ENCODE results near the gene CERS6. TPM values are rescaled to one million over a fixed set of nuclear protein-coding genes. Genes with fewer than 3 reads are reported as not detected.

CERS6 gene
- total and polyA plus RNA-seq, 8 donors: 18.8 to 24.5 (median 22.1) TPM

GRCh38 chr2:168748461-168748860, 292.4 kb downstream of the CERS6 start:
- TF ChIP-seq, protein P1, sequence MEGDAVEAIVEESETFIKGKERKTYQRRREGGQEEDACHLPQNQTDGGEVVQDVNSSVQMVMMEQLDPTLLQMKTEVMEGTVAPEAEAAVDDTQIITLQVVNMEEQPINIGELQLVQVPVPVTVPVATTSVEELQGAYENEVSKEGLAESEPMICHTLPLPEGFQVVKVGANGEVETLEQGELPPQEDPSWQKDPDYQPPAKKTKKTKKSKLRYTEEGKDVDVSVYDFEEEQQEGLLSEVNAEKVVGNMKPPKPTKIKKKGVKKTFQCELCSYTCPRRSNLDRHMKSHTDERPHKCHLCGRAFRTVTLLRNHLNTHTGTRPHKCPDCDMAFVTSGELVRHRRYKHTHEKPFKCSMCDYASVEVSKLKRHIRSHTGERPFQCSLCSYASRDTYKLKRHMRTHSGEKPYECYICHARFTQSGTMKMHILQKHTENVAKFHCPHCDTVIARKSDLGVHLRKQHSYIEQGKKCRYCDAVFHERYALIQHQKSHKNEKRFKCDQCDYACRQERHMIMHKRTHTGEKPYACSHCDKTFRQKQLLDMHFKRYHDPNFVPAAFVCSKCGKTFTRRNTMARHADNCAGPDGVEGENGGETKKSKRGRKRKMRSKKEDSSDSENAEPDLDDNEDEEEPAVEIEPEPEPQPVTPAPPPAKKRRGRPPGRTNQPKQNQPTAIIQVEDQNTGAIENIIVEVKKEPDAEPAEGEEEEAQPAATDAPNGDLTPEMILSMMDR (IDR thresholded peaks at IDR 0.05): no peak
- H3K36me3 ChIP-seq: no peaks in the 10 kb centered on the region
- H3K4me1 ChIP-seq: no peaks in the 10 kb centered on the region
- no peak overlapping the region for H3K4me3 ChIP-seq
- no peak for ATAC-seq
- intact Hi-C loops (cut with DNase I): no loop called here
- H3K9me3 ChIP-seq: no peaks in the 10 kb centered on the region
- H3K27me3 ChIP-seq: no peaks in the 10 kb centered on the region
- DNase-seq: peak in 1 of 4 donors; percentile 41
- H3K27ac ChIP-seq: no peak overlapping the region

DNA sequence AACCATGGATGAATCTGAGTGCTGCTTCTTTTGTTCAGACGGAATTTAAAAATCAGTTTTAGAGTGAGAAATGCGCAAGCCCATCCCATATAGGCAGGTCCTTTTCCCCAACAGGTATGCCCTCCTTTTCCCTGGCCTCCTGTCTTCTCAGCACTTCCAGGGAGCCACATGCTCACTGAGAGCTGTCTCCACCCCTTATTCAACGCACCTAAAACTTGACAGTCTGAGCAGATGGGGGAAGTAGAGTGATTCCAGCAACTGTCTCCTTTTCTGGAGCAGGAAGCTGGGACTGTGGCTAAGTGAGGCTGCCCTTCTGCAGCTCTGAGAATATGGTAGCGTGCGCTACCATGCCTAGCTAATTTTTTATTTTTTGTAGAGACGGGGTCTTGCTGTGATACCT, 293.2 kb downstream of the CERS6 start:
- no peaks in the 10 kb centered on the region for H3K27me3 ChIP-seq
- DNase-seq: no peak
- TF ChIP-seq, protein P1 (IDR thresholded peaks at IDR 0.05): no peak

DNA sequence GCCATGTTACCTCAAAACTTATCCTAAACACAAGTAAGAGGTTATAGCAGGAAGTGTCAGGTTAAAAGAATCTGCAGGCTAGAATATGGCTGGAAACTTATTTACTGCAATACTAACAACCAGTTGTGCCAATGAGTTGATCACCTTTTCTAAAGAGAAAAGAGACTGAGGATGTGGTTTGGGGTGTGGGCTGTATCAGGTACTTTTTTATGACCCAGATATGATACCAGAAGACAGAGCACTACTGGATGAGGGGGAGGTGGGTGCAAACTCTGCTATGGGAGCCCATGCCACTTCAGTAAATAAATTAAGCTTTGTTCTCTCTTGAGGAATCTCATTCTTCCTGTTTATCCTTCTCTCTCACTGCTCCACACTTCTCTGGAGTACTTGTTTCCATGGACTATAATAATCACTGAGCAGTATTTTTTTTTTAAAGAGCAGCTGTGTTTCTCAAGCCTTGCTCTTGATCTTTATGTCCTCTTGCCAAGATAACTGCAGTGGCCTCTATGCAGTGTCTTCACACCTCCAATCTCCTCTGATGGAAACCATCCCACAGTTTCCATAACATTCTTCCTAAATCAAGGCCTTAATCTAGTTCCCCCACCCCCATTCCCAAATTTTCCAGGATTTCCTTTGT, 295.1 kb downstream of the CERS6 start:
- no peak overlapping the region for H3K4me3 ChIP-seq
- H3K9me3 ChIP-seq: no peaks in the 10 kb centered on the region
- H3K27ac ChIP-seq: no peak overlapping the region
- TF ChIP-seq, protein P1 (IDR thresholded peaks at IDR 0.05): no peak
- DNase-seq (peak in 1 of 4 donors; percentile 13), ATAC-seq (no peak)
- no peaks in the 10 kb centered on the region for H3K27me3 ChIP-seq
- H3K4me1 ChIP-seq: no peaks in the 10 kb centered on the region
- intact Hi-C loops (cut with DNase I): no loop called here
- H3K36me3 ChIP-seq: no peaks in the 10 kb centered on the region

More for the DNA sequence above, 293.2 kb downstream of the CERS6 start:
- Histone ChIP-seq H3K36me3 (no peaks in the 10 kb centered on the region), H3K9me3 (no peaks in the 10 kb centered on the region), H3K27ac (no peak overlapping the region), H3K4me3 (no peak overlapping the region), H3K4me1 (no peaks in the 10 kb centered on the region)
- ATAC-seq: no peak
- intact Hi-C loops (cut with DNase I): no loop called here

- Histone ChIP-seq H3K4me3 (no peak overlapping the region), H3K27me3 (no peaks in the 10 kb centered on the region), H3K27ac (no peak overlapping the region), H3K9me3 (no peaks in the 10 kb centered on the region), H3K4me1 (peaks cover 0 to under 1% of the 10 kb centered on the region in 2 donors), H3K36me3 (no peaks in the 10 kb centered on the region)
- intact Hi-C loops (cut with DNase I): no loop called here
- DNase-seq: no peak
- TF ChIP-seq, protein P1 (IDR thresholded peaks at IDR 0.05): no peak
- ATAC-seq: no peak
Observed at GRCh38 chr2:168752361-168752760, 296.3 kb downstream of the CERS6 start.

GRCh38 chr2:168753765-168754329, 297.8 kb downstream of the CERS6 start:
- H3K27ac ChIP-seq: no peak overlapping the region
- H3K36me3 ChIP-seq: no peaks in the 10 kb centered on the region
- intact Hi-C loops (cut with DNase I): no loop called here
- H3K4me3 ChIP-seq: no peak overlapping the region
- H3K9me3 ChIP-seq: no peaks in the 10 kb centered on the region
- no peaks in the 10 kb centered on the region for H3K27me3 ChIP-seq
- H3K4me1 ChIP-seq: peaks cover 0 to 11% of the 10 kb centered on the region in 2 donors
- DNase-seq (peak in 1 of 4 donors; percentile 58), ATAC-seq (no peak)
- TF ChIP-seq, protein P1 (IDR thresholded peaks at IDR 0.05): no peak
